Activated gamma-delta T cell treated with Interleukin-2 at 50 U/mL for 16 hours (primary cell): ENCODE measurements around the gene STXBP4.

ENCODE experiments used
- DNase-seq: peaks from one replicate; pipeline ENCODE4 v3.0.0-alpha.2; 2020

The STXBP4 gene

GRCh38 chr17:54972406-54973138 is 4.0 kb downstream of the STXBP4 start:
- no peak for DNase-seq

DNA sequence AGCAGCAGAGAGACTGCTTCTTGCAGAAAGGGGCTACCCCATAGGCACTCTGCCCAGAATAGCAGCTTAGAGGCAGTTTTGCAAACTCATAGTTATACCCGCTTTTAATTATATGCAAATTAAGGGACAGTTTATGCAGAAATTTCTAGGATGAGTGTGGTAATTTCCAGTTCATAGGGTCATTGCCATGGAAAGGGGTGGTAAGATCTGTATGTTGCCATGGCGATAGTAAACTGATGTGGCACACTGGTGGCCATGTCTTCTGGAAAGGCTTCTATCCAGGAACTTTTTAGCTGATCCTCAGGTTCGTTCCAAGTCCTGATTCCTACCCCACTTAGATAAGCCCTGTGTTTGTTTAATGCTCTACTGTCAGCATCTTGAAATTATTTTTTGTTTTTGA is 6.2 kb downstream of the STXBP4 start:
- no peak for DNase-seq

GRCh38 chr17:54976316-54976715 is 7.8 kb downstream of the STXBP4 start:
- DNase-seq: no peak

- DNase-seq: no peak
Observed at GRCh38 chr17:54977744-54978143, 9.2 kb downstream of the STXBP4 start.

- no peak for DNase-seq
Observed at GRCh38 chr17:54979657-54980056, 11.1 kb downstream of the STXBP4 start.

DNA sequence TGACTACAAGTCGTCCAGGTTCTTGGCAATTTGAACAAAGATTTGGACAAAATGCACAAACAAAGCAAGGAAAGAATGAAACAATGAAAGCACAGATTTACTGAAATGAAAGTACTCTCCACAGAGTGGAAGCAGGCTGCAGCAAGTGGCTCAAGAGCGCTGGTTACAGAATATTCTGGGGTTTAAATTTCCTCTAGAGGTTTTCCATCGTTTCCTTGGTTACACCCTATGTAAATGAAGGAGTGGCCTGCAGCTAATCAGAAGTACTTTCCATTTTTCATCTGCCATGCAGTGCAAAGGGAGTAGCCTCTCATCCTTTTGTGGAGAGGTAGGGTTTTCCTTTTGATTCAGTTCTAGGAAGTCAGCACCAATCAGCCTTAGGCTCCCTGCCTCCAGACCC is 11.8 kb downstream of the STXBP4 start:
- no peak for DNase-seq

- DNase-seq: no peak
Observed at GRCh38 chr17:54982399-54982798, 13.8 kb downstream of the STXBP4 start.

DNA sequence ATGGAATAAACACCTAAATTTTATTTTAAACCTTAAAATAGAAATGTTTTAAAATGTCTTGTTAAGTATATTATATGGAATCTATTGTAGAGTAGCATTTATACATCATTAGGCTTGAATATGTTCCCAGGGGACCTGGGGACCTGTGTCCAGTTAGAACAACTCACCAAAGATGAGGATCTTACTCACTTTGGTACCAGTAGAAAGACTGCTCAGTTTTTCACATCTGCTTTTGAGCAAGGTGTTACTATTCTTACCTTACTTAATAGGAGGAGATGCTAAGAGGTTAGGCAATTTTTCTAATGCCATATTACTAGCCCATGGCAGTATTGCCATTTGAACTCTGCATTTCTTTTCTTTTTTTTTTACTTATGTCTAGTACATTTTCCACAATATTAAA is 14.7 kb downstream of the STXBP4 start:
- DNase-seq: no peak

DNA sequence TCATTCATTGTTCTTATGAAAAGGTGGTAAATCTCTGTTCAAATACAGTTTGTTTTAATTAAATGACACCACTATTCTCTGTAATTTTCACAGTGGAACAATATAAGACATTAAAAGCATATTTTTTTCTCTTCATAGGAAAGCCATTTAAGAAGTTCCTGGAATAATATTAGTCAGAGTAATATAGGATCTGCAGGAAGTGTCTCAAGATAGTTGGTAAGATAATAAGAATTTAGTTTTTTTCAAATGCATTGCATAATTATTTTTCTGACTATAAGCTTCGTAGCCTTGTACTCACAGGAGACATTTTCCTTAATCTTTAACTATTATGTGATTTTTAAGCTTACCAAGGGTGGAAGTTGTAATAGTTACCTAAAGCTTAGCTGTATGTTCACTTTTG is 16.9 kb downstream of the STXBP4 start:
- DNase-seq: no peak

- DNase-seq: no peak
Observed at GRCh38 chr17:54990118-54990517, 21.6 kb downstream of the STXBP4 start.

- no peak for DNase-seq
Observed at GRCh38 chr17:54991567-54991966, 23.0 kb downstream of the STXBP4 start.

- DNase-seq: no peak
Observed at GRCh38 chr17:54992797-54993639, 24.5 kb downstream of the STXBP4 start.

DNA sequence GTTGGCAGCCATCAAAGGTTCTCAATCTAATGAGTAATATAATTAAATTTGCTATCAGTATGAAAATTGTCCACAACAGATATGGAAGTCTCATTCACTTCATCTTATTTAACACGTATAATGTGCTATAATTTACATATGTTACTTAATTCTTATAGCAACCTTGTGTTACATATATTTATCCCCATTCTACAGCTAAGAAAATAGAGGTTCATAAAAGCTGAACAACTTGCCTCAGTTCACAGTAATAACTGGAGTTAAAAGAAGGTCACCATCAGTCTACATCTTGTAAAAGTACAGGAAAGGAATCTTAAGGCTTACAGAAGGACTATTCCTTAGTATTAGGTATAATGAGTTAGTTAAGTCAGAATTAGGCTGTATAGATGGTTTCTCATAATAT is 27.9 kb downstream of the STXBP4 start:
- DNase-seq: no peak

- DNase-seq: no peak
Observed at GRCh38 chr17:55002458-55002857, 33.9 kb downstream of the STXBP4 start.

- no peak for DNase-seq
Observed at GRCh38 chr17:55004484-55004883, 35.9 kb downstream of the STXBP4 start.

DNA sequence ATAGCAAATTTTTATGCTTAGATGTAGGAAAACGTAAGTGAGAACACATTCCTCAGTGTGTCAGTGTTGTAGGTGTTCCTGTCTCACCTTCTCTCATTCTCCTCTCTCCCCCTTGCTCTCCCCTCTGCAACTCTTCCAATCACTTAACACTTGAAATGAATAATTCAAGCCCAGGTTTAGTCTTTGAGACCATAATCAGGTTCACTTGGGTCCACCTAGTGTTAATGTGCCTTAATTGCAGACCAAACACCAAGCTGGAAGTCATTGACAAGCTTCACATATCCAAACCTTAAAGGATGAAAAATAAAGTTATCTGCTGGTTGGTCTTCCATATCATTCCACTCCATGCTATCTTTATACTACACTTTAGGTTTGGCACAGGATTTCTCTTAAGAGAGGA is 37.0 kb downstream of the STXBP4 start:
- no peak for DNase-seq

GRCh38 chr17:55023626-55024025 is 55.1 kb downstream of the STXBP4 start:
- DNase-seq: no peak

DNA sequence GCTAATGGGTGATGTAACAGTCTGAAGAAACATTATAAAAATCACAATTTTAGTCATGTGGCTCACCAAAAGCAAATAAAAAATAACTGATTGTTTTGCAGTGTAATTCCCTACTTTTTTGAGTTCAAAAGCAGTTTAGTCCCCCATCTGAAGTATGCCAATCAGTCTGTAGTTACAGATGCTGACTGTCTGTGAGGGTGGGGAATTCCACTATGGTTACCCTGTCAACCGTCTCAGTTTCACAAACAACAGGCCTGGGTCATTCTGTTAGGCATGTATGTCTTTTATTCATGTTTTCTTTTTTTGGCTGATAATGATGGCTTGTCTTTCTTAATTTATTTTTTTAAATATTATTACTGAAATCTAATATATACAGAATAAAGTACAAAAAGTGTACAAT is 69.3 kb downstream of the STXBP4 start:
- DNase-seq: no peak

DNA sequence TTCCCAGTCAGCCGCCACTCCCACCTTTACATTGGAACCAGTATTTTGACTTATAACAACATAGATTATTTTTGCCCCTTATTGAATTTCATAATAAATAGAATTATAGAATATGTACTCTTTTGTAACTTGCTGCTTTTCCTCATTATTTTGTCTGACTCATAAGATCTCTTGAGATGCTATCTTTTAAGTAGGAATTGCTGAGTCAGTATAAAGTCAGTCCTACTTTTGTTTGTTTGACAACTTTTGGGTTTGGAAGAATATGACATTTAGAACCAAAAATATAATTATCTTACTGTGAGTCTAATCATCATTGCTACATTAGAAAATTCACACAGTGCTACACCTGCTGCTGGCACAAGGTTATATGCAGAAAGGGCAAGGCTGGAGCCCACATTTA is 69.7 kb downstream of the STXBP4 start:
- DNase-seq: no peak

DNA sequence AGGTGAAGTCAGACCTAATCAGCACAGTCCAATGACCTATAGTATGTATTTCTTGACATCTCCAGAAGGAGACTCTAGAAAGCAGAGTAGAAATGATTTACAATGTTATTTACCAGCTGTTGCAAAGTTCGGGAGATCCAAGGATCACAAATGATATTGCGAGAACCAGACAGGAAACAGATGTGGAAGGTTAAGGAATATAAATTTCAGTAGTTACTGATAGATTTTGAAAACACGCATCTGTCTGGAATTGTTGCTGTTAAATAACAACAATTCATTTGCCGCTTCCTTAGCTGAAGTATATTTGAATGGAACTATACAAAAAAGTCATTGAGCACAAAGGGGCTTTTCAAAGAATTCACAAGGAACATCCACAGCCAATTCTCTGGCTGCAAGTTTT is 72.0 kb downstream of the STXBP4 start:
- no peak for DNase-seq

DNA sequence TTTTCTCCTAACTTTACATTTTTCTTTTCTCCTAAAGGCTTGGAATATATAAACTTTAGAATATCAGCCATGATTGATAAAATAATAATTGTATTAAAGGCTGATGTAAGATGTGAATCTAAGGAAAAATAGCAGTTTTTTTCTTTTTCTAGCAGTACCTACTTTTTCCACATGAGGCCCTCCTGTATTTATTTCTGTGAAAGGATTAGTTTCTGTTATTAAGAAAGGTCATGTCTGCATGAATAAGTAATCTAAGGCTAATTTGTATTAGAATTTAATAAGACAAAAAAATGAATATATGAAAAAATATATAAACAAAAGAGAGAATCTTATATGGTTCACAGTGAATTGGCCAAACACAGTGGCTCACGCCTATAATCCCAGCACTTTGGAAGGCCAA is 85.3 kb downstream of the STXBP4 start:
- DNase-seq: no peak

GRCh38 chr17:55054429-55054828 is 85.9 kb downstream of the STXBP4 start:
- DNase-seq: no peak

DNA sequence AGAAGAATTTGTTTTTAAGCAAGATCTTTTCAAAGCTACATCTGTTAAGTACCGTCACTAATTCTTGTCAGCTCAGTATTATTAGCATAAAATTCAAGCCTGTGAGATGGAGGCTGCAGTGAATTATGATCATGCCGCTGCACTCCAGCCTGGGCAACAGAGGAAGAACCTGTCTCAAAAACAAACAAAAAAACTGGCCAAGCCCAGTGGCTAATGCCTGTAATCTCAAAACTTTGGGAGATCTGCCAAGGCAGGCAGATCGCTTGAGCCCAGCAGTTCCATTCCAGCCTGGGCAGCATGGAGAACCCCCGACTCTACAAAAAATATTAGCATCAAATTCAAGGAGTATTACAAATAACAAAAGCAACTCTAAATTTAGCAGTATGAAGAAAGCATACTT is 88.0 kb downstream of the STXBP4 start:
- no peak for DNase-seq

GRCh38 chr17:55057184-55057583 is 88.6 kb downstream of the STXBP4 start:
- DNase-seq: no peak

GRCh38 chr17:55059724-55060123 is 91.2 kb downstream of the STXBP4 start:
- DNase-seq: no peak
